Bronchial epithelial cell (primary cell): ENCODE measurements around the gene SPATA24. TPM values are rescaled to one million over a fixed set of nuclear protein-coding genes. Genes with fewer than 3 reads are reported as not detected.

Source experiments
- DNase-seq: peaks from one replicate; pipeline ENCODE4 v3.0.0-alpha.2; 2010; ENCODE audit warnings: low read depth
- FAIRE-seq: peaks from 2 replicates; lab custom pipeline; 2011; peaks lifted over from hg19 to GRCh38; lab: Jason Lieb, UNC
- H3K27me3 ChIP-seq: 2 replicates; pipeline ENCODE4 v1.5.1; 2011; ENCODE audit warnings: low read length; ENCODE audit not compliant: control insufficient read depth, insufficient read depth
- H3K36me3 ChIP-seq: 2 replicates; pipeline ENCODE4 v1.5.1; 2011; ENCODE audit warnings: low read length; ENCODE audit not compliant: control insufficient read depth, insufficient read depth
- H3K4me3 ChIP-seq: 2 replicates; pipeline ENCODE4 v1.5.1; 2011; ENCODE audit warnings: mild to moderate bottlenecking, low read depth, low read length, control low read depth
- CTCF ChIP-seq: IDR thresholded peaks from 2 replicates; pipeline ENCODE4 v1.5.1; 2011; ENCODE audit warnings: mild to moderate bottlenecking, moderate library complexity, low read length, control low read depth, inconsistent platforms; ENCODE audit not compliant: insufficient read depth, severe bottlenecking
- total RNA-seq: library from RNA; depleted of rRNA; stranded (reverse); fragments of >200 nt; gene quantifications from 2 replicates; pipeline ENCODE4 v1.2.1, GENCODE V29; 2014

SPATA24 gene
- total RNA-seq = 6.1 and 7.3 TPM in 2 replicates

GRCh38 chr5:139403787-139404483 lies at the start of gene SPATA24:
SPATA24 (minus strand) TSS chr5:139404089; CDS start chr5:139404060, 29 bp downstream.
- no peak for FAIRE-seq
- H3K27me3 ChIP-seq = no peaks in the 10 kb centered on the region
- TF ChIP-seq CTCF = no peak

GRCh38 chr5:139451878-139452660 lies 48.2 kb upstream of the SPATA24 start:
- Histone ChIP-seq H3K36me3 (no peaks in the 10 kb centered on the region), H3K4me3 (no peak overlapping the region), H3K27me3 (no peaks in the 10 kb centered on the region)
- FAIRE-seq (no peak), DNase-seq (no peak)
- TF ChIP-seq CTCF = no peak

More at GRCh38 chr5:139403787-139404483, at the start of gene SPATA24:
- H3K36me3 ChIP-seq = no peaks in the 10 kb centered on the region
- peak; percentile 87 for DNase-seq
- H3K4me3 ChIP-seq = peak within 1 kb of the TSS; percentile 42

- TF ChIP-seq CTCF = no peak
- H3K4me3 ChIP-seq = no peak overlapping the region
- H3K36me3 ChIP-seq = no peaks in the 10 kb centered on the region
- H3K27me3 ChIP-seq = no peaks in the 10 kb centered on the region
- FAIRE-seq (no peak), DNase-seq (no peak)
Observed at GRCh38 chr5:139451176-139451575, 47.3 kb upstream of the SPATA24 start.

GRCh38 chr5:139446956-139447779 lies 43.3 kb upstream of the SPATA24 start:
- Histone ChIP-seq H3K27me3 (no peaks in the 10 kb centered on the region), H3K36me3 (no peaks in the 10 kb centered on the region), H3K4me3 (no peak overlapping the region)
- TF ChIP-seq CTCF = no peak
- peak; percentile 96 for DNase-seq
- no peak for FAIRE-seq

- FAIRE-seq (no peak), DNase-seq (peak; percentile 97)
- no peak for TF ChIP-seq CTCF
- Histone ChIP-seq H3K27me3 (no peaks in the 10 kb centered on the region), H3K36me3 (no peaks in the 10 kb centered on the region), H3K4me3 (no peak overlapping the region)
Observed at GRCh38 chr5:139445325-139446170, 41.7 kb upstream of the SPATA24 start.
